ENCODE measurements around the gene NFE2. TPM values are rescaled to one million over a fixed set of nuclear protein-coding genes. Genes with fewer than 3 reads are reported as not detected.

NFE2 gene
- total and polyA plus RNA-seq, 2 of the 8 experiments (the other 6 are each of a cell fraction or from before 2014, with no cell fraction given) = 2.0 to 6.1 TPM

GRCh38 chr12:54340846-54341245 is 40.0 kb upstream of the NFE2 start:
- no peak for FAIRE-seq
- CTCF ChIA-PET (ENCODE audit: partially characterized antibody) = interaction anchor here (0.8 to 7.5 kb wide), 15 partner anchors 6 to 121 kb away, joined by 3 to 67 read pairs (median 5); partner anchors contain the start of gene COPZ1
- TF ChIP-seq SUZ12 (IDR thresholded peaks at IDR 0.05; ENCODE audit: low read length) = no peak
- TF ChIP-seq POLR2AphosphoS5 (IDR thresholded peaks at IDR 0.05; ENCODE audit: low read depth, low read length) = no peak
- no peak for TF ChIP-seq HDAC2 (IDR thresholded peaks at IDR 0.05; ENCODE audit: borderline replicate concordance in 1 of 2, low read depth in 2 of 2, low read length in 2 of 2)
- TF ChIP-seq RBBP5 (IDR thresholded peaks at IDR 0.05; ENCODE audit: borderline replicate concordance, low read depth, low read length) = no peak
- no peak for TF ChIP-seq RAD21 (IDR thresholded peaks at IDR 0.05 in 1 of 2, conservative IDR thresholded peaks at IDR 0.05 in 1 of 2; ENCODE audit: low read depth in 2 of 2, low read length in 2 of 2)
- TF ChIP-seq POLR2A (IDR thresholded peaks at IDR 0.05; ENCODE audit: control extremely low read depth in 1 of 2, low read depth in 2 of 2, low read length in 2 of 2) = no peak
- no peak for TF ChIP-seq SP2 (IDR thresholded peaks at IDR 0.05; ENCODE audit: low read length)

More at GRCh38 chr12:54340846-54341245, 40.0 kb upstream of the NFE2 start:
- Histone ChIP-seq H4K8ac (ENCODE audit: extremely low read depth, insufficient read depth, low read length) (no peak overlapping the region), H4K20me1 (replicated peaks in 1 of 2; ENCODE audit: control insufficient read depth in 1 of 2, insufficient read depth in 2 of 2, low read length in 2 of 2) (peaks cover 2 to 5% of the 10 kb centered on the region in 2 experiments), H2AK5ac (ENCODE audit: low read depth, low read length) (no peak overlapping the region), H2BK12ac (ENCODE audit: low read depth, low read length) (no peak overlapping the region), H3K18ac (ENCODE audit: extremely low read depth, low read length) (no peak overlapping the region), H3K14ac (ENCODE audit: insufficient read length) (no peak overlapping the region), H3K27ac (ENCODE audit: low read depth, low read length) (no peak overlapping the region), H3K56ac (replicated peaks; ENCODE audit: insufficient read length, low read depth, low read length) (no peak overlapping the region), H3K4ac (replicated peaks; ENCODE audit: insufficient read length, low read depth, low read length) (no peak overlapping the region), H4K91ac (replicated peaks; ENCODE audit: insufficient read length, low read length) (no peak overlapping the region), H2BK20ac (ENCODE audit: low read length) (no peak overlapping the region), H3K4me2 (ENCODE audit: insufficient read depth in 1 of 2, low read depth in 2 of 2, low read length in 2 of 2) (no peak overlapping the region), H3K79me2 (ENCODE audit: control insufficient read depth in 1 of 2, insufficient read depth in 2 of 2, low read length in 2 of 2) (no peaks in the 10 kb centered on the region), H3K9me3 (ENCODE audit: insufficient read depth in 2 of 2, low read depth in 1 of 2, low read length in 1 of 2) (no peaks in the 10 kb centered on the region), H2BK5ac (ENCODE audit: low read depth, low read length) (no peak overlapping the region), H3K23me2 (ENCODE audit: low read depth, low read length) (no peaks in the 10 kb centered on the region; the same call in 1 of the 2 replicates), H3K23ac (ENCODE audit: insufficient read length) (no peak overlapping the region), H3K4me1 (replicated peaks in 1 of 4; ENCODE audit: control insufficient read depth in 3 of 4, insufficient read depth in 4 of 4, low read length in 3 of 4) (no peaks in the 10 kb centered on the region), H3K4me3 (ENCODE audit: extremely low read depth in 1 of 4, insufficient read depth in 2 of 4, low read depth in 3 of 4, low read length in 4 of 4) (no peak overlapping the region), H3K27me3 (replicated peaks in 1 of 4; ENCODE audit: control insufficient read depth in 3 of 4, extremely low read depth in 1 of 4, insufficient read depth in 3 of 4, low read length in 3 of 4) (no peaks in the 10 kb centered on the region), H3K36me3 (ENCODE audit: control insufficient read depth in 2 of 4, insufficient read depth in 4 of 4, low read length in 3 of 4) (peaks cover 7 to 32% (median 17%) of the 10 kb centered on the region in 4 experiments; a peak in 7 of 8 replicates), H2AFZ (ENCODE audit: low read length) (no peak overlapping the region), H3K79me1 (ENCODE audit: low read depth, low read length) (0 out of 2 replicates have a peak, but pooled peaks cover 3% of the 10 kb centered on the region), H3K9ac (replicated peaks in 1 of 4; ENCODE audit: extremely low read depth in 1 of 4, low read depth in 3 of 4, low read length in 3 of 4) (no peak overlapping the region), H2BK15ac (ENCODE audit: low read length) (no peak overlapping the region), H2BK120ac (replicated peaks; ENCODE audit: low read depth, low read length) (no peak overlapping the region), H4K5ac (ENCODE audit: insufficient read length, low read depth, low read length) (no peak overlapping the region)
- POLR2A ChIA-PET (ENCODE audit: partially characterized antibody) = interaction anchor here (1.1 to 3.6 kb wide), 3 partner anchors 10 to 54 kb away, joined by 3 to 26 read pairs (median 11); no protein-coding TSS in a partner anchor
- no peak for DNase-seq (ENCODE audit: low read depth in 1 of 2, low spot score in 2 of 2)
- 87% methylated on average over 7 of the region's 7 CpGs; no CpG with 5 or more reads in 1 of the 2 experiments for WGBS, 2 experiments (ENCODE audit: extremely low coverage in 1 of 2, insufficient coverage in 1 of 2, insufficient read length in 1 of 2, insufficient replicate concordance in 2 of 2, low coverage in 1 of 2, low lambda C conversion rate in 2 of 2, missing lambda C conversion rate in 1 of 2)

Measured in H1 (cell line).